ENCODE data around the gene CACNA1B. TPM values are rescaled to one million over a fixed set of nuclear protein-coding genes. Genes with fewer than 3 reads are reported as not detected.

The CACNA1B gene
- total RNA-seq, 1 experiment from 2014 or later, result not detected

DNA sequence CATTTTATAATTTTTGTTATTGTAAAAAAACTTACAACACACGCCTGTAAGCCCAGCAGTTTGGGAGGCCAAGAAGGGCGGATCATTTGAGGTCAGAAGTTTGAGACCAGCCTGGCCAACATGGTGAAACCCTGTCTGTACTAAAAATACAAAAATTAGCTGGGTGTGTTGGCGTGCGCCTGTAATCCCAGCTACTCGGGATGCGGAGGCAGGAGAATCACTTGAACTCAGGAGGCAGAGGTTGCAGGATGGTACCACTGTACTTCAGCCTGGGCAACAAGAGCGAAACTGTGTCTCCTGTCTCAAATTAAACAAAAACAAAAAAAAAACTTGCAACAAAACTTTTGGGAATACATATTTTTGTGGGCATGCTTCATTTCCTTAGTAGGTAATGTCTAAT, 164.6 kb downstream of the CACNA1B start:
- Mint-ChIP-seq H3K4me3 (ENCODE audit: low read depth, unreplicated experiment) (no peak overlapping the region), H3K27ac (ENCODE audit: unreplicated experiment) (no peak overlapping the region), H3K27me3 (ENCODE audit: unreplicated experiment) (peaks cover 51% of the 10 kb centered on the region), H3K36me3 (ENCODE audit: insufficient read depth, unreplicated experiment) (no peaks in the 10 kb centered on the region), H3K9me3 (ENCODE audit: low read depth, unreplicated experiment) (peaks cover 3% of the 10 kb centered on the region), H3K4me1 (ENCODE audit: low read depth, unreplicated experiment) (no peaks in the 10 kb centered on the region)
- CTCF ChIA-PET, result no interaction called here
- BruUV-seq (replicated peaks), result no TSS peak
- intact Hi-C loops (cut with micrococcal nuclease; ENCODE audit: unreplicated experiment), result no loop called here
- no peak for TF ChIP-seq CTCF (IDR thresholded peaks at IDR 0.05; ENCODE audit: unreplicated experiment)
- no peak for DNase-seq

DNA sequence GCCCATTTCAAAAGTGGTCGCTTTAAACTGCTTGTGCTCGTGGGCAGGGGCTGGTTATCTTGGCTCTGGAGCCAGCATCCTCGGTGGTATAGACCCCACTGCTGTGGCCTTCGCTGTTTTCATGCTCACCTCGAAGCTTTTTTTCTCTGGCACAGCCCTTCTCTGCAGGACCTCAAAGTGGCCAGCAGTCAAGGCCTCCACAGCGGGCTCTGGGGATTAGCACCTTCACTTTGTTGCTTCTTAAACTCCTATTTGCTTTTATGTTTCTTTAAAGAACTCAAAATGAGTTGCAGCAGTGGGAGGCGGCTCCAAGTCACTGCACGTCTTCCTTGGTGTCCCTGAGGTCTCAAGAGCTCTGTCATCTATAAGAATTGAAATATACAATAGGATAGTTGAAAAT, 165.1 kb downstream of the CACNA1B start:
- TF ChIP-seq CTCF (IDR thresholded peaks at IDR 0.05; ENCODE audit: unreplicated experiment), result no peak
- intact Hi-C loops (cut with micrococcal nuclease; ENCODE audit: unreplicated experiment), result no loop called here
- H3K36me3 Mint-ChIP-seq (ENCODE audit: insufficient read depth, unreplicated experiment), result no peaks in the 10 kb centered on the region
- H3K27me3 Mint-ChIP-seq (ENCODE audit: unreplicated experiment), result peaks cover 56% of the 10 kb centered on the region
- no peak overlapping the region for H3K4me3 Mint-ChIP-seq (ENCODE audit: low read depth, unreplicated experiment)
- no TSS peak for BruUV-seq (replicated peaks)
- H3K9me3 Mint-ChIP-seq (ENCODE audit: low read depth, unreplicated experiment), result peaks cover 3% of the 10 kb centered on the region
- DNase-seq, result no peak
- CTCF ChIA-PET, result no interaction called here
- no peaks in the 10 kb centered on the region for H3K4me1 Mint-ChIP-seq (ENCODE audit: low read depth, unreplicated experiment)
- no peak overlapping the region for H3K27ac Mint-ChIP-seq (ENCODE audit: unreplicated experiment)

DNA sequence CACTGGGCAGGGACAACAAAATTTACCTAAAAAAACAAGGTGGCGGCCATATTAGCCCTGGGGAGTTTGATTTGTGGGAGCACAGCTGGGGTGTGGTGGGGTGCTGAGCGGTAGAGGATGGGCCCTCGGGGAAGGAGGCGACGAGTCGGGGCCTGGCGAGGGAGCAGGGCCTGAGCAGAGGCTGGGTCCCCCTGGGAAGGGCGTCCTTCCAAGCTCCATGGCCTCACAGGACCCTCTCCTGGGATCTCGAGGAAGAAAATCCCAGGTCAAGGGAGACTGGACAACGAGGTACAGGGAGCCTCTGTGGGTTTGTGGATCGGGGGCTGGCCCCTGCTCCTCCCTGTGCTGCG, 165.5 kb downstream of the CACNA1B start:
- H3K27ac Mint-ChIP-seq (ENCODE audit: unreplicated experiment), result no peak overlapping the region
- intact Hi-C loops (cut with micrococcal nuclease; ENCODE audit: unreplicated experiment), result no loop called here
- no peak for DNase-seq
- CTCF ChIA-PET, result no interaction called here
- no peaks in the 10 kb centered on the region for H3K36me3 Mint-ChIP-seq (ENCODE audit: insufficient read depth, unreplicated experiment)
- TF ChIP-seq CTCF (IDR thresholded peaks at IDR 0.05; ENCODE audit: unreplicated experiment), result no peak
- no TSS peak for BruUV-seq (replicated peaks)
- no peaks in the 10 kb centered on the region for H3K4me1 Mint-ChIP-seq (ENCODE audit: low read depth, unreplicated experiment)
- peaks cover 3% of the 10 kb centered on the region for H3K9me3 Mint-ChIP-seq (ENCODE audit: low read depth, unreplicated experiment)
- no peak overlapping the region for H3K4me3 Mint-ChIP-seq (ENCODE audit: low read depth, unreplicated experiment)
- peaks cover 60% of the 10 kb centered on the region for H3K27me3 Mint-ChIP-seq (ENCODE audit: unreplicated experiment)

- CTCF ChIA-PET, result no interaction called here
- Mint-ChIP-seq H3K4me3 (ENCODE audit: low read depth, unreplicated experiment) (no peak overlapping the region), H3K4me1 (ENCODE audit: low read depth, unreplicated experiment) (no peaks in the 10 kb centered on the region), H3K9me3 (ENCODE audit: low read depth, unreplicated experiment) (peaks cover 3% of the 10 kb centered on the region), H3K27ac (ENCODE audit: unreplicated experiment) (no peak overlapping the region), H3K36me3 (ENCODE audit: insufficient read depth, unreplicated experiment) (no peaks in the 10 kb centered on the region), H3K27me3 (ENCODE audit: unreplicated experiment) (peaks cover 61% of the 10 kb centered on the region)
- no peak for DNase-seq
- BruUV-seq (replicated peaks), result no TSS peak
- no peak for TF ChIP-seq CTCF (IDR thresholded peaks at IDR 0.05; ENCODE audit: unreplicated experiment)
- intact Hi-C loops (cut with micrococcal nuclease; ENCODE audit: unreplicated experiment), result no loop called here
These were observed 166.1 kb downstream of the CACNA1B start for GRCh38 chr9:138043411-138044345.
